Thymus (tissue), 11 donors: ENCODE results near the gene TTC7B. TPM values are rescaled to one million over a fixed set of nuclear protein-coding genes. Genes with fewer than 3 reads are reported as not detected.

Experiments used
- DNase-seq, 9 donors: peaks; one replicate each; pipeline ENCODE4 v3.0.0-alpha.2; 2013; ENCODE audit warnings: low spot score in 9 of 9, low read depth in 6 of 9, missing footprints in 1 of 9
- H3K27ac ChIP-seq, 2 donors: one replicate each; pipeline ENCODE4 v1.5.1; 2013; ENCODE audit warnings: control low read depth in 1 of 2, low read depth in 1 of 2, low read length in 1 of 2, mild to moderate bottlenecking in 1 of 2, moderate library complexity in 1 of 2
- H3K27me3 ChIP-seq, 2 donors: one replicate each; pipeline ENCODE4 v1.5.1; 2013; ENCODE audit warnings: low read length in 1 of 2; ENCODE audit not compliant: control insufficient read depth in 2 of 2, insufficient read depth in 1 of 2
- H3K36me3 ChIP-seq, 2 donors: one replicate each; pipeline ENCODE4 v1.5.1; 2013; ENCODE audit warnings: low read length in 1 of 2, mild to moderate bottlenecking in 1 of 2, moderate library complexity in 1 of 2; ENCODE audit not compliant: control insufficient read depth in 2 of 2, insufficient read depth in 2 of 2
- H3K4me1 ChIP-seq, 2 donors: one replicate each; pipeline ENCODE4 v1.5.1; 2013; ENCODE audit warnings: low read length in 2 of 2; ENCODE audit not compliant: control insufficient read depth in 2 of 2, insufficient read depth in 2 of 2
- H3K4me3 ChIP-seq, 2 donors: one replicate each; pipeline ENCODE4 v1.5.1; 2013; ENCODE audit warnings: low read length in 2 of 2, control low read depth in 1 of 2, mild to moderate bottlenecking in 1 of 2
- H3K9me3 ChIP-seq, 2 donors: one replicate each; pipeline ENCODE4 v1.5.1; 2013; ENCODE audit warnings: low read length in 1 of 2, mild to moderate bottlenecking in 1 of 2; ENCODE audit not compliant: control insufficient read depth in 2 of 2, insufficient read depth in 1 of 2
- WGBS: extraction: QIAGEN DNeasy Blood & Tissue Kit; methylation state at CpG from one replicate; pipeline ENCODE4 v1.1.7; 2013; 5-methylcytosine and 5-hydroxymethylcytosine counted together
- polyA plus RNA-seq: library from polyadenylated mRNA; stranded (reverse); fragments of 200-250 nt; gene quantifications from one replicate; pipeline ENCODE4 v1.2.3, GENCODE V29; 2013
- total RNA-seq: library from RNA; stranded (reverse); fragments of 120-200 nt; gene quantifications from one replicate; pipeline ENCODE4 v1.2.4, GENCODE V29; 2013
- donor health status: healthy.

TTC7B gene
- total and polyA plus RNA-seq, 2 donors, result 3.2 to 5.6 TPM

DNA sequence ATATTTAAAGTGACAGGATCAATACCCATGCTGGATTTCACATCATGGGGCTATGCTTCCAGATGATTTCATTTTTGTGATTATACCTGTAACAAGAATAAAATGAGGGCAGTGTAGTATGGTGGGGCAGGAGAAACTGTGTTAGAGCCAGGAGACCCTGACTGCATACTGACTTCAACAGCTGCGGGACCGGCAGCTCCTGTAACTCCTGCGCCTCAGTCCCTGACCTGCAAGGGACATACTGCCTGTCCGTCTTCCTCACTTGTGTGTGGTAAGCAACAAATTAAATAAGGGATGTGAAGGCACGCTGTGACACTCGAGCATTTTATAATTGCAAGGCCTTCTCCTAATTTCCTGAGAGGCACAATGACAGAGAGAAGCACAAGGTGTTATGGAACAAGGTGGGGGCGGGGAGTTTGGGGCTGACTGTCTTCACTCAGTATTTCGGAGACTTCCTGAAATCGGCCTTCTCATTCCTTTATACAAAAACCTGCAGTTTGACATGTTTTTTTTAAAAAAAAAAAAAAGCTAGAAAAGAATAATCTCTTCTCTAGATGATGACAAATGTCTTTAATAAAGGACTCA lies 164.2 kb downstream of the TTC7B start:
- WGBS, result 86% methylated on average over 9 of the region's 9 CpGs
- H3K9me3 ChIP-seq, result no peaks in the 10 kb centered on the region
- no peak overlapping the region for H3K4me3 ChIP-seq
- H3K27me3 ChIP-seq, result no peaks in the 10 kb centered on the region
- no peaks in the 10 kb centered on the region for H3K4me1 ChIP-seq
- no peaks in the 10 kb centered on the region for H3K36me3 ChIP-seq
- H3K27ac ChIP-seq, result no peak overlapping the region
- DNase-seq, result no peak

DNA sequence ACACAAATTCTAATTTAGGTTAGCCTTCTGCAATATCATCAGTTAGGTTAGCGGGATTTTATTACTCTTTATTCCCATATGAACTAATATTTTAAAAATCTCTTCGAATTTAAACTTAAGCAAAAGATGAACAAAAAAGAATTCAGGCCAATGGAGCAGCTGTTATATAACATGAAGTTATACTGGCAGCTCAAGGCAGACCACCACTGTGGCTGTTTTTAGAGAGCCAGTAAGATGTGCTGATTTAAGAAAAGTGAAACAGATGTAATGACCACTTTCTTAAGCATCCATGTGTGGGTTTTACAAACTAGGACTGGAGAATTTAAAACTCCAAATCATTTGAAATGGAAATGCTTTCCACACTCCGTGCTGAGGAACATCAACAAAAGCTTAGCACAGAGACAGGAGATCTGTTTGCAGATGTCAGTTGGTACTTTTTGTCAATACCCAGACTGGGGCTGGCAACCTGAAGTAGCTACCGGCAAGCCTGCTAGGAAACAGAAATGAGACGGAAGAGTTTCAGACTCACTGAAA lies 164.9 kb downstream of the TTC7B start:
- Histone ChIP-seq H3K27ac (no peak overlapping the region), H3K9me3 (no peaks in the 10 kb centered on the region), H3K27me3 (no peaks in the 10 kb centered on the region), H3K4me3 (no peak overlapping the region), H3K36me3 (no peaks in the 10 kb centered on the region), H3K4me1 (no peaks in the 10 kb centered on the region)
- DNase-seq, result no peak
- WGBS, result 94% methylated on average over 5 of the region's 5 CpGs

DNA sequence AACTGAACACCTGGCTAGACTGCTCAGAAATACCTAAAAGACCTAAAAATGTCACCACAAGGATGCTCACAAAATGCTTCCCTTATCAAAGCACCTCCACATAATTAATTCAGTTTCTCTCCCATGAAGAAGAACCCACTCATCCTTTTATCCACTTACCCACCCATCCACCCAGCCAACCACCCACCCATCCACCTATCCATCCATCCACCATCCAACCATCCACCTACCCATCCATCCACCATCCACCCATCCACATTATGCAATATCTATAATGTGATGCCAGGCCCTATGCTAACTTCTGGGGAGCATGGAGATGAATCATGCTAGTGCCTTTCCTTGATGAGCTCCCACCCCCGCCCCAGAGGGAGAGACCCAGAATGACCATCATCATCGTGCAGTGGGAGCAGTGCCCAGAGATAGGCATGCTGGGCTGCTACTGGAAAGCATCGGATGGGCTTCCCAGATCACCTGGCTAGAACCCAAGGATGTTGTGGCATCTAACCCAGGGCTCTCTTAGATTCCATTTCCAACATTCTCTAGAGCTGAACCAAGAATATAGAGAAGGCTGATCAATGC lies 166.6 kb downstream of the TTC7B start:
- Histone ChIP-seq H3K4me1 (no peaks in the 10 kb centered on the region), H3K9me3 (no peaks in the 10 kb centered on the region), H3K36me3 (no peaks in the 10 kb centered on the region), H3K4me3 (no peak overlapping the region), H3K27me3 (no peaks in the 10 kb centered on the region), H3K27ac (no peak overlapping the region)
- no peak for DNase-seq
- 97% methylated on average over 3 of the region's 3 CpGs for WGBS

DNA sequence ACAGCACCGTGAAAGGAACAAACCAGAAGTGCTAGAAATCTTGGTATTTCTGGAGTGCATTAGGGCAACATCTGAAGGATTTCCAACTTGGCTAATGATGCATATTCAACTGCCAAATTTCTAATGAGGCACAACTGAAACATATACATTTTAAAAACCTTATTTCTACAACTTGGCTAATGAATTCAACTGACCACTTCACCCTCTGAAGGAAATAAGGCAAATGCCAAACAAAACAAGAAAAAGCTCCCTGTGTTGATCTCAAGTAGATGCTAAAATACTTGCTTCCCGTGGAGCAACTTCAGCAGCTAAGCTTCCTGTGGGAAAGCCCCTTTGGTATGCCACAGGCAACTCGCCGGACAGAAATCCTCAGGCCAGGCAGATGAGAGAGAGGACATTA lies 167.1 kb downstream of the TTC7B start:
- DNase-seq, result no peak
- H3K27ac ChIP-seq, result no peak overlapping the region
- H3K4me1 ChIP-seq, result no peaks in the 10 kb centered on the region
- H3K4me3 ChIP-seq, result no peak overlapping the region
- no peaks in the 10 kb centered on the region for H3K36me3 ChIP-seq
- no peaks in the 10 kb centered on the region for H3K27me3 ChIP-seq
- 92% methylated on average over 4 of the region's 4 CpGs for WGBS
- H3K9me3 ChIP-seq, result no peaks in the 10 kb centered on the region

DNA sequence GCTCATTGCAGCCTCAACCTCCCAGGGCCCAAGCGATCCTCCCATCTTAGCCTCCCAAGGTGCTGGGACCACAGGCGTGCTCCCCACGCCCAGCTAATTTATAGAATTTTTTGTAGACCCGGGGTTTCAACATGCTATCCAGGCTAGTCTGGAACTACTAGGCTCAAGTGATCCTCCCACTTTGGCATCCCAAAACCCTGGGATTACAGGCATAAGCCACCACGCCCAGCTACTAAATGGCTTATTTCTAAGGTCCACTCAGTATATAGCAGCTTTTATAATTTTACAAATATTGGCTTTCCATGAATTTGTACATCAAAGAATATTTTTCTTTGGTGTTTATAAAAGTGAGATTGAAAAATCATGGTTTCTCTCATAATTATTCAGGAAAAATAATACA lies 167.8 kb downstream of the TTC7B start:
- no peak for DNase-seq
- Histone ChIP-seq H3K9me3 (no peaks in the 10 kb centered on the region), H3K27ac (no peak overlapping the region), H3K4me1 (no peaks in the 10 kb centered on the region), H3K36me3 (no peaks in the 10 kb centered on the region), H3K27me3 (no peaks in the 10 kb centered on the region), H3K4me3 (no peak overlapping the region)
- WGBS, result 97% methylated on average over 5 of the region's 5 CpGs

- no peak for DNase-seq
- H3K27ac ChIP-seq, result no peak overlapping the region
- no peaks in the 10 kb centered on the region for H3K9me3 ChIP-seq
- H3K27me3 ChIP-seq, result no peaks in the 10 kb centered on the region
- no peak overlapping the region for H3K4me3 ChIP-seq
- no peaks in the 10 kb centered on the region for H3K36me3 ChIP-seq
- 63% methylated on average over 5 of the region's 5 CpGs for WGBS
- no peaks in the 10 kb centered on the region for H3K4me1 ChIP-seq
These were observed 168.7 kb downstream of the TTC7B start for GRCh38 chr14:90647473-90648005.

GRCh38 chr14:90645842-90646443 lies 170.3 kb downstream of the TTC7B start:
- no peak overlapping the region for H3K27ac ChIP-seq
- H3K4me1 ChIP-seq, result no peaks in the 10 kb centered on the region
- H3K27me3 ChIP-seq, result no peaks in the 10 kb centered on the region
- H3K9me3 ChIP-seq, result no peaks in the 10 kb centered on the region
- no peak overlapping the region for H3K4me3 ChIP-seq
- H3K36me3 ChIP-seq, result no peaks in the 10 kb centered on the region
- no peak for DNase-seq
- 98% methylated on average over 6 of the region's 6 CpGs for WGBS

- no peaks in the 10 kb centered on the region for H3K4me1 ChIP-seq
- no peaks in the 10 kb centered on the region for H3K9me3 ChIP-seq
- no peak overlapping the region for H3K27ac ChIP-seq
- H3K27me3 ChIP-seq, result no peaks in the 10 kb centered on the region
- 92% methylated on average over 4 of the region's 4 CpGs for WGBS
- H3K36me3 ChIP-seq, result no peaks in the 10 kb centered on the region
- no peak for DNase-seq
- no peak overlapping the region for H3K4me3 ChIP-seq
These were observed 171.3 kb downstream of the TTC7B start for GRCh38 chr14:90644882-90645281.

GRCh38 chr14:90643982-90644670 lies 172.1 kb downstream of the TTC7B start:
- Histone ChIP-seq H3K27ac (no peak overlapping the region), H3K4me1 (no peaks in the 10 kb centered on the region)

More at GRCh38 chr14:90643982-90644670, 172.1 kb downstream of the TTC7B start:
- Histone ChIP-seq H3K9me3 (no peaks in the 10 kb centered on the region), H3K36me3 (no peaks in the 10 kb centered on the region), H3K27me3 (no peaks in the 10 kb centered on the region), H3K4me3 (no peak overlapping the region)
- 79% methylated on average over 9 of the region's 9 CpGs for WGBS
- no peak for DNase-seq
